CD4-positive, alpha-beta T cell treated with Interleukin-12 subunit alpha and Interleukin-12 subunit beta, for 1 hour (primary cell): ENCODE data around the gene ZNF77.
A peak's percentile ranks its signal among the peaks of the same experiment; 100 is the strongest.
"Not testable (repeated sequence)": the region's sequence is repeated elsewhere in the genome, so short reads cannot be mapped to it uniquely, and the experiment has no call there.

Source experiments
- DNase-seq: peaks from one replicate; pipeline ENCODE4 v3.0.0-alpha.2; 2020

ZNF77 gene

GRCh38 chr19:2969104-2969504 is 24.3 kb upstream of the ZNF77 start:
- no peak for DNase-seq

GRCh38 chr19:2967972-2968371 is 23.2 kb upstream of the ZNF77 start:
- DNase-seq = no peak

- no peak for DNase-seq
Measured at GRCh38 chr19:2964874-2965273, 20.1 kb upstream of the ZNF77 start.

- DNase-seq = not testable (repeated sequence)
Measured at GRCh38 chr19:2963631-2964030, 18.9 kb upstream of the ZNF77 start.

- DNase-seq = no peak
Measured at GRCh38 chr19:2963122-2963521, 18.4 kb upstream of the ZNF77 start.

- DNase-seq = peak; percentile 84
Measured at GRCh38 chr19:2962018-2962670, 17.4 kb upstream of the ZNF77 start.

GRCh38 chr19:2960120-2960519 is 15.3 kb upstream of the ZNF77 start:
- DNase-seq = no peak

GRCh38 chr19:2957160-2957559 is 12.4 kb upstream of the ZNF77 start:
- DNase-seq = no peak

GRCh38 chr19:2952953-2953481 is 8.2 kb upstream of the ZNF77 start:
- DNase-seq = no peak

- DNase-seq = peak; percentile 100
Measured at GRCh38 chr19:2950286-2951124, 5.7 kb upstream of the ZNF77 start.

- DNase-seq = no peak
Measured at GRCh38 chr19:2949939-2950285, 5.1 kb upstream of the ZNF77 start.

GRCh38 chr19:2945575-2946184 is 909 bp upstream of the ZNF77 start:
- no peak for DNase-seq

- no peak for DNase-seq
Measured at GRCh38 chr19:2944403-2944774, 382 bp downstream of the ZNF77 start.

- no peak for DNase-seq
Measured at GRCh38 chr19:2942928-2943640, 1.7 kb downstream of the ZNF77 start.

- DNase-seq = not testable (repeated sequence)
Measured at GRCh38 chr19:2935863-2936262, 8.9 kb downstream of the ZNF77 start.

GRCh38 chr19:2933490-2933910 is 11.3 kb downstream of the ZNF77 start:
- DNase-seq = no peak

GRCh38 chr19:2927032-2927430 is 17.7 kb downstream of the ZNF77 start:
- no peak for DNase-seq

- no peak for DNase-seq
Measured at GRCh38 chr19:2926341-2927031, 18.3 kb downstream of the ZNF77 start.

- no peak for DNase-seq
Measured at GRCh38 chr19:2923510-2923909, 21.3 kb downstream of the ZNF77 start.

GRCh38 chr19:2922987-2923386 is 21.8 kb downstream of the ZNF77 start:
- DNase-seq = no peak

- DNase-seq = no peak
Measured at GRCh38 chr19:2917275-2918184, 27.2 kb downstream of the ZNF77 start.
